Neural cell (in vitro differentiated cells): Measurements from ENCODE around the gene XXYLT1. TPM values are rescaled to one million over a fixed set of nuclear protein-coding genes. Genes with fewer than 3 reads are reported as not detected.

ENCODE experiments used
- H2AFZ ChIP-seq: fragments of 200-600, 300-800 bp; sonication (generic), shearing (Covaris generic); 2 replicates; pipeline ENCODE4 v1.6.0; 2014; ENCODE audit warnings: low read depth, mild to moderate bottlenecking, antibody characterized with exemption, low read length, moderate library complexity
- H3F3A ChIP-seq: fragments of 200-600 bp; shearing (Covaris generic); 2 replicates; pipeline ENCODE4 v1.6.1; 2016; ENCODE audit warnings: mild to moderate bottlenecking, moderate library complexity, mixed read lengths, antibody characterized with exemption, low read length; ENCODE audit not compliant: insufficient read depth, poor library complexity, severe bottlenecking
- H3K27ac ChIP-seq: fragments of 200-600, 300-800 bp; sonication (generic), shearing (Covaris generic); 2 replicates; pipeline ENCODE4 v1.5.1; 2014; ENCODE audit warnings: mild to moderate bottlenecking, low read length, moderate library complexity
- H3K27me3 ChIP-seq: fragments of 300-800, 200-600 bp; sonication (generic), shearing (Covaris generic); 2 replicates; pipeline ENCODE4 v1.6.0; 2014; ENCODE audit warnings: mild to moderate bottlenecking, low read depth, low read length, moderate library complexity; ENCODE audit not compliant: insufficient read depth
- H3K36me3 ChIP-seq: fragments of 300-800, 200-600 bp; sonication (generic), shearing (Covaris generic); 2 replicates; pipeline ENCODE4 v1.5.1; 2014; ENCODE audit warnings: mild to moderate bottlenecking, antibody characterized with exemption, low read length, moderate library complexity; ENCODE audit not compliant: insufficient read depth
- H3K4me2 ChIP-seq: fragments of 300-800, 200-600 bp; sonication (generic), shearing (Covaris generic); 2 replicates; pipeline ENCODE4 v1.6.0; 2014; ENCODE audit warnings: mild to moderate bottlenecking, low read length
- H3K4me3 ChIP-seq: fragments of 300-800, 200-600 bp; sonication (generic), shearing (Covaris generic); 2 replicates; pipeline ENCODE4 v1.5.1; 2014; ENCODE audit warnings: mild to moderate bottlenecking, low read length, moderate library complexity
- H3K79me2 ChIP-seq: fragments of 200-600 bp; shearing (Covaris generic); replicated peaks from 2 replicates; pipeline ENCODE4 v1.6.0; 2014; ENCODE audit warnings: mild to moderate bottlenecking, low read length, moderate library complexity; ENCODE audit not compliant: insufficient read depth
- H3K9ac ChIP-seq: fragments of 300-800, 200-600 bp; sonication (generic), shearing (Covaris generic); 2 replicates; pipeline ENCODE4 v1.6.1; 2016; ENCODE audit warnings: mild to moderate bottlenecking, low read length, mixed read lengths
- H3K9me2 ChIP-seq: fragments of 200-600 bp; shearing (Covaris generic); 2 replicates; pipeline ENCODE4 v1.6.1; 2016; ENCODE audit warnings: mild to moderate bottlenecking, low read length, mixed read lengths; ENCODE audit not compliant: insufficient read depth
- H3K9me3 ChIP-seq: fragments of 200-600, 300-800 bp; sonication (generic), shearing (Covaris generic); 2 replicates; pipeline ENCODE4 v1.6.1; 2016; ENCODE audit warnings: mild to moderate bottlenecking, mixed run types, low read length, moderate library complexity, mixed read lengths
- H4K20me1 ChIP-seq: fragments of 200-600 bp; shearing (Covaris generic); 2 replicates; pipeline ENCODE4 v1.6.1; 2016; ENCODE audit warnings: mild to moderate bottlenecking, mixed run types; ENCODE audit not compliant: insufficient read depth
- EP300 ChIP-seq: fragments of 450-650 bp; conservative IDR thresholded peaks from 2 replicates; pipeline ENCODE4 v1.6.1; 2014; ENCODE audit warnings: antibody characterized with exemption, mild to moderate bottlenecking, moderate library complexity; ENCODE audit not compliant: poor library complexity, severe bottlenecking
- EZH2 ChIP-seq: fragments of 200-600, 300-800 bp; shearing (Covaris generic), sonication (generic); IDR thresholded peaks from 2 replicates; pipeline ENCODE4 v1.6.1; 2014; ENCODE audit warnings: antibody characterized with exemption, low read length, borderline replicate concordance, mild to moderate bottlenecking; ENCODE audit not compliant: insufficient read depth, poor library complexity, severe bottlenecking
- MXI1 ChIP-seq: fragments of 450-650 bp; conservative IDR thresholded peaks from 2 replicates; pipeline ENCODE4 v1.6.1; 2014; ENCODE audit warnings: antibody characterized with exemption, mild to moderate bottlenecking; ENCODE audit not compliant: poor library complexity, severe bottlenecking
- POLR2AphosphoS5 ChIP-seq: IDR thresholded peaks from 2 replicates; pipeline ENCODE4 v1.6.1; 2012
- RAD21 ChIP-seq: fragments of 450-650 bp; conservative IDR thresholded peaks from 2 replicates; pipeline ENCODE4 v1.6.1; 2014; ENCODE audit warnings: antibody characterized with exemption, mild to moderate bottlenecking, moderate library complexity
- REST ChIP-seq: IDR thresholded peaks from 2 replicates; pipeline ENCODE4 v1.6.1; 2012; ENCODE audit warnings: borderline replicate concordance
- SMC3 ChIP-seq: fragments of 450-650 bp; conservative IDR thresholded peaks from 2 replicates; pipeline ENCODE4 v1.6.1; 2014; ENCODE audit warnings: antibody characterized with exemption, mild to moderate bottlenecking, moderate library complexity; ENCODE audit not compliant: poor library complexity
- TAF1 ChIP-seq: IDR thresholded peaks from 2 replicates; pipeline ENCODE4 v1.6.1; 2012; ENCODE audit warnings: low read depth
- polyA plus RNA-seq: library from polyadenylated mRNA; depleted of rRNA; stranded (reverse); fragments of >200 nt; gene quantifications from 2 replicates; pipeline ENCODE4 v1.2.3, GENCODE V29; 2014
- TF ChIP-seq, protein P1 (sequence below): fragments of 450-650 bp; IDR thresholded peaks from 2 replicates; pipeline ENCODE4 v1.5.1; 2014; ENCODE audit warnings: antibody characterized with exemption, mild to moderate bottlenecking, moderate library complexity; ENCODE audit not compliant: poor library complexity, severe bottlenecking

The XXYLT1 gene
- polyA plus RNA-seq, 1 donor from 2014 or later = 25.4 TPM

DNA sequence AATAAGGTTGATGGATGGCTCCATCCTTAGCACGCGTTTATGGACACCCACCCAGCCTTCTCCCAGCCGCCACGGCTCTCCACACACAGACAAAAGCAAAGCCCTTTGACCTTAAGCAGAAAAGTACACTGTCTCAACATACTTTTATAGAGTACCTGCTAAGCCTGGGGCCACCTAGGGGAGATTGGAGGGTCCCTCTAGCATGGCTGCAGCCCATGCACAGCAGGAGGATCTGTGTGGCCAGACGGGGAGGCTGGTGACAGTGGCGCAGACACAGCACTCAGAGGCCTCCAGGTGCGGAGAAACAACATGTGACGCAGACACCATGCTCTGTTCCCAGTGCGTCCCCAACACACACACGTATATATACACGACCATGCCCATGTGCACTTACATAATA, 174.9 kb downstream of the XXYLT1 start:
- Histone ChIP-seq H3K27ac (no peak overlapping the region), H3K27me3 (no peaks in the 10 kb centered on the region), H3K4me2 (no peak overlapping the region), H3K36me3 (no peaks in the 10 kb centered on the region), H3K4me3 (no peak overlapping the region), H2AFZ (no peak overlapping the region), H4K20me1 (no peaks in the 10 kb centered on the region), H3K9me3 (no peaks in the 10 kb centered on the region), H3K9me2 (no peaks in the 10 kb centered on the region), H3K9ac (no peak overlapping the region), H3F3A (no peaks in the 10 kb centered on the region), H3K79me2 (no peaks in the 10 kb centered on the region)
- no peak for TF ChIP-seq EP300
- TF ChIP-seq, protein P1, sequence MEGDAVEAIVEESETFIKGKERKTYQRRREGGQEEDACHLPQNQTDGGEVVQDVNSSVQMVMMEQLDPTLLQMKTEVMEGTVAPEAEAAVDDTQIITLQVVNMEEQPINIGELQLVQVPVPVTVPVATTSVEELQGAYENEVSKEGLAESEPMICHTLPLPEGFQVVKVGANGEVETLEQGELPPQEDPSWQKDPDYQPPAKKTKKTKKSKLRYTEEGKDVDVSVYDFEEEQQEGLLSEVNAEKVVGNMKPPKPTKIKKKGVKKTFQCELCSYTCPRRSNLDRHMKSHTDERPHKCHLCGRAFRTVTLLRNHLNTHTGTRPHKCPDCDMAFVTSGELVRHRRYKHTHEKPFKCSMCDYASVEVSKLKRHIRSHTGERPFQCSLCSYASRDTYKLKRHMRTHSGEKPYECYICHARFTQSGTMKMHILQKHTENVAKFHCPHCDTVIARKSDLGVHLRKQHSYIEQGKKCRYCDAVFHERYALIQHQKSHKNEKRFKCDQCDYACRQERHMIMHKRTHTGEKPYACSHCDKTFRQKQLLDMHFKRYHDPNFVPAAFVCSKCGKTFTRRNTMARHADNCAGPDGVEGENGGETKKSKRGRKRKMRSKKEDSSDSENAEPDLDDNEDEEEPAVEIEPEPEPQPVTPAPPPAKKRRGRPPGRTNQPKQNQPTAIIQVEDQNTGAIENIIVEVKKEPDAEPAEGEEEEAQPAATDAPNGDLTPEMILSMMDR = no peak
- TF ChIP-seq TAF1 = no peak
- TF ChIP-seq SMC3 = no peak
- no peak for TF ChIP-seq RAD21
- TF ChIP-seq POLR2AphosphoS5 = no peak
- no peak for TF ChIP-seq REST
- no peak for TF ChIP-seq EZH2
- no peak for TF ChIP-seq MXI1

DNA sequence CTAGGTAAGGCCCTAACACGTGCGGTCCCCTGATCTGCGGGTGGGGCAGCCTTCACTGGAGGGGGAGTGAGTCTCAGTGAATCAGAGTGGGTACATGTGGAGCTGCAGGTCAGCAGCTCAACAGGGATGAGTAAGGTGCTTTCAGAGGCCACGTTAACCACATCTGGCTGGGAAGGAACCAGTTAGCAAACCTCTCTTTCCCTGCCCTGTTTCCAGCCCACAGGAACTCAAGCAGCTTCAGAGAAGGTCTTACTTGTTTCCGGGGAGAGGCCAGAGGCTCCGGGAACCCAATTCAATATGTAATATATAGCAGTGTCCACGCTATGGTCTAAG, 175.3 kb downstream of the XXYLT1 start:
- no peak overlapping the region for H2AFZ ChIP-seq
- H3K9ac ChIP-seq = no peak overlapping the region
- no peaks in the 10 kb centered on the region for H4K20me1 ChIP-seq
- no peak overlapping the region for H3K27ac ChIP-seq
- no peak overlapping the region for H3K4me2 ChIP-seq
- no peaks in the 10 kb centered on the region for H3F3A ChIP-seq
- no peaks in the 10 kb centered on the region for H3K9me3 ChIP-seq
- no peak overlapping the region for H3K4me3 ChIP-seq
- no peaks in the 10 kb centered on the region for H3K27me3 ChIP-seq
- TF ChIP-seq SMC3 = no peak
- no peak for TF ChIP-seq EP300
- no peak for TF ChIP-seq EZH2
- no peak for TF ChIP-seq POLR2AphosphoS5
- TF ChIP-seq REST = no peak
- TF ChIP-seq TAF1 = no peak
- TF ChIP-seq, protein P1 = no peak
- TF ChIP-seq MXI1 = no peak
- TF ChIP-seq RAD21 = no peak
- no peaks in the 10 kb centered on the region for H3K36me3 ChIP-seq
- no peaks in the 10 kb centered on the region for H3K79me2 ChIP-seq
- H3K9me2 ChIP-seq = no peaks in the 10 kb centered on the region
